HL-60/S4 (cell line): ENCODE measurements around the gene ITGAE.

Experiments
- in situ Hi-C: fragments of 300-500 bp; cut with MboI; formaldehyde crosslinking; loops from 2 replicates; pipeline ENCODE4 v1.14.3; 2022; ENCODE audit warnings: low sequenced_read_pairs

Gene ITGAE

GRCh38 chr17:3698139-3698538 is 102.8 kb downstream of the ITGAE start:
- in situ Hi-C loops: no loop called here

- in situ Hi-C loops: no loop called here
Observed at GRCh38 chr17:3697103-3697476, 103.9 kb downstream of the ITGAE start.

- in situ Hi-C loops: no loop called here
Observed at GRCh38 chr17:3695723-3696411, 105.1 kb downstream of the ITGAE start, which contains the start of gene P2RX5. P2RX5 (minus strand) TSS chr17:3696155; CDS start chr17:3696005, 150 bp downstream.

- in situ Hi-C loops: no loop called here
Observed at GRCh38 chr17:3695129-3695722, 105.8 kb downstream of the ITGAE start.

GRCh38 chr17:3693829-3694231 is 107.2 kb downstream of the ITGAE start:
- in situ Hi-C loops: no loop called here

- in situ Hi-C loops: no loop called here
Observed at GRCh38 chr17:3693141-3693540, 107.8 kb downstream of the ITGAE start.

GRCh38 chr17:3692346-3692745 is 108.6 kb downstream of the ITGAE start:
- in situ Hi-C loops: no loop called here

GRCh38 chr17:3691617-3692067 is 109.3 kb downstream of the ITGAE start:
- in situ Hi-C loops: no loop called here

- in situ Hi-C loops: no loop called here
Observed at GRCh38 chr17:3690094-3690715, 110.8 kb downstream of the ITGAE start.

GRCh38 chr17:3689262-3690093 is 111.5 kb downstream of the ITGAE start:
- in situ Hi-C loops: no loop called here

- in situ Hi-C loops: no loop called here
Observed at GRCh38 chr17:3688852-3689261, 112.1 kb downstream of the ITGAE start.

GRCh38 chr17:3688027-3688553 is 112.9 kb downstream of the ITGAE start:
- in situ Hi-C loops: no loop called here

GRCh38 chr17:3685174-3685573 is 115.8 kb downstream of the ITGAE start:
- in situ Hi-C loops: no loop called here

GRCh38 chr17:3683054-3683511 is 117.9 kb downstream of the ITGAE start:
- in situ Hi-C loops: no loop called here

- in situ Hi-C loops: no loop called here
Observed at GRCh38 chr17:3682033-3682432, 119.0 kb downstream of the ITGAE start.

GRCh38 chr17:3681565-3681964 is 119.4 kb downstream of the ITGAE start:
- in situ Hi-C loops: no loop called here

- in situ Hi-C loops: no loop called here
Observed at GRCh38 chr17:3681057-3681456, 119.9 kb downstream of the ITGAE start.

GRCh38 chr17:3679531-3680126 is 121.4 kb downstream of the ITGAE start:
- in situ Hi-C loops: no loop called here

- in situ Hi-C loops: no loop called here
Observed at GRCh38 chr17:3678821-3679530, 122.0 kb downstream of the ITGAE start.
